ENCODE data around the gene TPRG1. TPM values are rescaled to one million over a fixed set of nuclear protein-coding genes. Genes with fewer than 3 reads are reported as not detected.

The TPRG1 gene
- total and polyA plus RNA-seq, 9 of the 15 experiments (the other 6 are each of a cell fraction or from before 2014, with no cell fraction given) = 0.01 TPM; not detected in 8

GRCh38 chr3:189143321-189143720, 28.4 kb upstream of the TPRG1 start (continued):
- TF ChIP-seq ZBTB11 (CRISPR knock-in tag; IDR thresholded peaks at IDR 0.05) (no peak), CCNT2 (IDR thresholded peaks at IDR 0.05; ENCODE audit: borderline replicate concordance, extremely low read depth, insufficient read length, low read depth, low read length) (no peak), TCF7 (IDR thresholded peaks at IDR 0.05; ENCODE audit: borderline replicate concordance) (no peak), ZNF639 (CRISPR knock-in tag; conservative IDR thresholded peaks at IDR 0.05 in 1 of 2, IDR thresholded peaks at IDR 0.05 in 1 of 2) (no peak), CTCF (IDR thresholded peaks at IDR 0.05 in 2 of 3, conservative IDR thresholded peaks at IDR 0.05 in 1 of 3; ENCODE audit: insufficient read depth in 2 of 3, low read depth in 1 of 3, low read length in 3 of 3) (no peak)
- TF ChIP-seq, protein P1, sequence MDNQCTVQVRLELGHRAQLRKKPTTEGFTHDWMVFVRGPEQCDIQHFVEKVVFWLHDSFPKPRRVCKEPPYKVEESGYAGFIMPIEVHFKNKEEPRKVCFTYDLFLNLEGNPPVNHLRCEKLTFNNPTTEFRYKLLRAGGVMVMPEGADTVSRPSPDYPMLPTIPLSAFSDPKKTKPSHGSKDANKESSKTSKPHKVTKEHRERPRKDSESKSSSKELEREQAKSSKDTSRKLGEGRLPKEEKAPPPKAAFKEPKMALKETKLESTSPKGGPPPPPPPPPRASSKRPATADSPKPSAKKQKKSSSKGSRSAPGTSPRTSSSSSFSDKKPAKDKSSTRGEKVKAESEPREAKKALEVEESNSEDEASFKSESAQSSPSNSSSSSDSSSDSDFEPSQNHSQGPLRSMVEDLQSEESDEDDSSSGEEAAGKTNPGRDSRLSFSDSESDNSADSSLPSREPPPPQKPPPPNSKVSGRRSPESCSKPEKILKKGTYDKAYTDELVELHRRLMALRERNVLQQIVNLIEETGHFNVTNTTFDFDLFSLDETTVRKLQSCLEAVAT (IDR thresholded peaks at IDR 0.05) = no peak
- TF ChIP-seq, protein P2, sequence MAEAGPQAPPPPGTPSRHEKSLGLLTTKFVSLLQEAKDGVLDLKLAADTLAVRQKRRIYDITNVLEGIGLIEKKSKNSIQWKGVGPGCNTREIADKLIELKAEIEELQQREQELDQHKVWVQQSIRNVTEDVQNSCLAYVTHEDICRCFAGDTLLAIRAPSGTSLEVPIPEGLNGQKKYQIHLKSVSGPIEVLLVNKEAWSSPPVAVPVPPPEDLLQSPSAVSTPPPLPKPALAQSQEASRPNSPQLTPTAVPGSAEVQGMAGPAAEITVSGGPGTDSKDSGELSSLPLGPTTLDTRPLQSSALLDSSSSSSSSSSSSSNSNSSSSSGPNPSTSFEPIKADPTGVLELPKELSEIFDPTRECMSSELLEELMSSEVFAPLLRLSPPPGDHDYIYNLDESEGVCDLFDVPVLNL (CRISPR knock-in tag; IDR thresholded peaks at IDR 0.05; ENCODE audit: low read depth) = no peak
- TF ChIP-seq, protein P3, sequence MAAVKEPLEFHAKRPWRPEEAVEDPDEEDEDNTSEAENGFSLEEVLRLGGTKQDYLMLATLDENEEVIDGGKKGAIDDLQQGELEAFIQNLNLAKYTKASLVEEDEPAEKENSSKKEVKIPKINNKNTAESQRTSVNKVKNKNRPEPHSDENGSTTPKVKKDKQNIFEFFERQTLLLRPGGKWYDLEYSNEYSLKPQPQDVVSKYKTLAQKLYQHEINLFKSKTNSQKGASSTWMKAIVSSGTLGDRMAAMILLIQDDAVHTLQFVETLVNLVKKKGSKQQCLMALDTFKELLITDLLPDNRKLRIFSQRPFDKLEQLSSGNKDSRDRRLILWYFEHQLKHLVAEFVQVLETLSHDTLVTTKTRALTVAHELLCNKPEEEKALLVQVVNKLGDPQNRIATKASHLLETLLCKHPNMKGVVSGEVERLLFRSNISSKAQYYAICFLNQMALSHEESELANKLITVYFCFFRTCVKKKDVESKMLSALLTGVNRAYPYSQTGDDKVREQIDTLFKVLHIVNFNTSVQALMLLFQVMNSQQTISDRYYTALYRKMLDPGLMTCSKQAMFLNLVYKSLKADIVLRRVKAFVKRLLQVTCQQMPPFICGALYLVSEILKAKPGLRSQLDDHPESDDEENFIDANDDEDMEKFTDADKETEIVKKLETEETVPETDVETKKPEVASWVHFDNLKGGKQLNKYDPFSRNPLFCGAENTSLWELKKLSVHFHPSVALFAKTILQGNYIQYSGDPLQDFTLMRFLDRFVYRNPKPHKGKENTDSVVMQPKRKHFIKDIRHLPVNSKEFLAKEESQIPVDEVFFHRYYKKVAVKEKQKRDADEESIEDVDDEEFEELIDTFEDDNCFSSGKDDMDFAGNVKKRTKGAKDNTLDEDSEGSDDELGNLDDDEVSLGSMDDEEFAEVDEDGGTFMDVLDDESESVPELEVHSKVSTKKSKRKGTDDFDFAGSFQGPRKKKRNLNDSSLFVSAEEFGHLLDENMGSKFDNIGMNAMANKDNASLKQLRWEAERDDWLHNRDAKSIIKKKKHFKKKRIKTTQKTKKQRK (IDR thresholded peaks at IDR 0.05; ENCODE audit: borderline replicate concordance, low read depth, low read length) = no peak

All from K562 (cell line).